Neural cell (in vitro differentiated cells): ENCODE data around the gene CEP120.

Experiments
- CTCF ChIP-seq: fragments of 450-650 bp; IDR thresholded peaks from 2 replicates; pipeline ENCODE4 v1.5.1; 2014; ENCODE audit warnings: antibody characterized with exemption, mild to moderate bottlenecking, moderate library complexity; ENCODE audit not compliant: poor library complexity, severe bottlenecking
- POLR2AphosphoS5 ChIP-seq: IDR thresholded peaks from 2 replicates; pipeline ENCODE4 v1.6.1; 2012

- TF ChIP-seq CTCF (no peak), POLR2AphosphoS5 (no peak)
These were observed 32.2 kb downstream of the CEP120 start for GRCh38 chr5:123391009-123391408.
